ENCODE results near the gene CCNI2. TPM values are rescaled to one million over a fixed set of nuclear protein-coding genes. Genes with fewer than 3 reads are reported as not detected.

Gene CCNI2
- total RNA-seq, 1 experiment from 2014 or later, result 1.4 TPM

GRCh38 chr5:132742158-132742557 is 5.1 kb upstream of the CCNI2 start:
- ChIA-PET POLR2A (no interaction called here), CTCF (no interaction called here), RAD21 (ENCODE audit: low non-redundant PET in 1 of 2, low total read pairs in 2 of 2, uncharacterized antibody in 2 of 2, unreplicated experiment in 2 of 2) (no interaction called here)
- Histone ChIP-seq H3K27me3 (ENCODE audit: insufficient read depth, low read length) (no peaks in the 10 kb centered on the region), H2AFZ (ENCODE audit: low read depth, low read length, poor library complexity, severe bottlenecking) (no peak overlapping the region), H3K9me2 (ENCODE audit: insufficient read depth) (no peaks in the 10 kb centered on the region), H3K79me2 (ENCODE audit: insufficient read depth, low read length) (no peaks in the 10 kb centered on the region), H3K36me3 (ENCODE audit: control insufficient read depth in 1 of 2, insufficient read depth in 2 of 2, low read length in 2 of 2) (no peaks in the 10 kb centered on the region), H4K20me1 (ENCODE audit: insufficient read depth) (no peaks in the 10 kb centered on the region), H3K4me1 (ENCODE audit: control insufficient read depth in 1 of 2, insufficient read depth in 2 of 2, low read length in 2 of 2) (peaks cover 8 to 20% of the 10 kb centered on the region in 2 experiments; a peak in 3 of 4 replicates), H3K9me3 (ENCODE audit: control insufficient read depth in 1 of 2, insufficient read depth in 1 of 2, low read depth in 1 of 2, low read length in 2 of 2) (0 out of 4 replicates have a peak, but pooled peaks cover 0 to 3% of the 10 kb centered on the region in 2 experiments), H3K4me2 (ENCODE audit: low read length) (no peak overlapping the region), H3K9ac (ENCODE audit: low read length) (no peak overlapping the region), H3K27ac (ENCODE audit: low read depth, low read length) (no peak overlapping the region), H3K4me3 (replicated peaks in 1 of 2; ENCODE audit: low read depth in 1 of 2, low read length in 2 of 2) (no peak overlapping the region)
- TF ChIP-seq ZBTB33 (IDR thresholded peaks at IDR 0.05; ENCODE audit: extremely low read depth, insufficient replicate concordance, low read length) (no peak), YY1 (IDR thresholded peaks at IDR 0.05; ENCODE audit: extremely low read depth, insufficient replicate concordance, low read depth, low read length) (no peak), RAD21 (IDR thresholded peaks at IDR 0.05; ENCODE audit: low read depth) (no peak), ZFX (IDR thresholded peaks at IDR 0.05) (no peak)
- intact Hi-C loops (cut with micrococcal nuclease), result no loop called here
- DNase-seq (ENCODE audit: low read depth, low spot score) (no peak), ATAC-seq (no peak)
- no TSS peak for BruUV-seq (replicated peaks)

GRCh38 chr5:132742626-132743025 is 4.6 kb upstream of the CCNI2 start:
- BruUV-seq (replicated peaks), result no TSS peak
- CTCF ChIA-PET, result no interaction called here

More at GRCh38 chr5:132742626-132743025, 4.6 kb upstream of the CCNI2 start:
- TF ChIP-seq JUND (IDR thresholded peaks at IDR 0.05), result no peak
- TF ChIP-seq ELF1 (IDR thresholded peaks at IDR 0.05; ENCODE audit: borderline replicate concordance, low read depth), result no peak
- no peak for TF ChIP-seq TCF7L2 (IDR thresholded peaks at IDR 0.05; ENCODE audit: borderline replicate concordance, extremely low read depth, insufficient read depth, insufficient read length)
- TF ChIP-seq EZH2phosphoT487 (IDR thresholded peaks at IDR 0.05; ENCODE audit: borderline replicate concordance), result no peak
- TF ChIP-seq SIN3A (IDR thresholded peaks at IDR 0.05; ENCODE audit: low read depth), result no peak
- no peak for TF ChIP-seq ZBTB33 (IDR thresholded peaks at IDR 0.05; ENCODE audit: extremely low read depth, insufficient replicate concordance, low read length)
- TF ChIP-seq SP1 (IDR thresholded peaks at IDR 0.05; ENCODE audit: low read depth), result no peak
- TF ChIP-seq ZNF274 (IDR thresholded peaks at IDR 0.05; ENCODE audit: low read depth, low read length), result no peak
- no peak overlapping the region for H3K9ac ChIP-seq (ENCODE audit: low read length)
- no peaks in the 10 kb centered on the region for H3K36me3 ChIP-seq (ENCODE audit: control insufficient read depth in 1 of 2, insufficient read depth in 2 of 2, low read length in 2 of 2)
- H3K27me3 ChIP-seq (ENCODE audit: insufficient read depth, low read length), result no peaks in the 10 kb centered on the region
- ATAC-seq, result no peak
- 0 out of 4 replicates have a peak, but pooled peaks cover 0 to 3% of the 10 kb centered on the region in 2 experiments for H3K9me3 ChIP-seq (ENCODE audit: control insufficient read depth in 1 of 2, insufficient read depth in 1 of 2, low read depth in 1 of 2, low read length in 2 of 2)
- peaks cover 8 to 23% of the 10 kb centered on the region in 2 experiments; a peak in 3 of 4 replicates for H3K4me1 ChIP-seq (ENCODE audit: control insufficient read depth in 1 of 2, insufficient read depth in 2 of 2, low read length in 2 of 2)
- intact Hi-C loops (cut with micrococcal nuclease), result no loop called here
- H3K4me3 ChIP-seq (replicated peaks in 1 of 2; ENCODE audit: low read depth in 1 of 2, low read length in 2 of 2), result no peak overlapping the region
- H3K27ac ChIP-seq (ENCODE audit: low read depth, low read length), result no peak overlapping the region
- no peaks in the 10 kb centered on the region for H3K79me2 ChIP-seq (ENCODE audit: insufficient read depth, low read length)
- ChIA-PET RAD21 (ENCODE audit: low non-redundant PET in 1 of 2, low total read pairs in 2 of 2, uncharacterized antibody in 2 of 2, unreplicated experiment in 2 of 2) (no interaction called here), POLR2A (no interaction called here)
- H4K20me1 ChIP-seq (ENCODE audit: insufficient read depth), result no peaks in the 10 kb centered on the region
- H2AFZ ChIP-seq (ENCODE audit: low read depth, low read length, poor library complexity, severe bottlenecking), result no peak overlapping the region
- H3K4me2 ChIP-seq (ENCODE audit: low read length), result no peak overlapping the region
- no peaks in the 10 kb centered on the region for H3K9me2 ChIP-seq (ENCODE audit: insufficient read depth)
- DNase-seq (ENCODE audit: low read depth, low spot score), result no peak
